GM11168 (cell line): ENCODE measurements around the gene TIMM8B.
"Not testable (repeated sequence)": the region's sequence is repeated elsewhere in the genome, so short reads cannot be mapped to it uniquely, and the experiment has no call there.

Experiments
- in situ Hi-C: fragments of 300-500 bp; cut with MboI; formaldehyde crosslinking; loops from one replicate; pipeline ENCODE4 v1.12.0; 2022; ENCODE audit warnings: low sequenced_read_pairs; ENCODE audit not compliant: unreplicated experiment

The TIMM8B gene, protein sequence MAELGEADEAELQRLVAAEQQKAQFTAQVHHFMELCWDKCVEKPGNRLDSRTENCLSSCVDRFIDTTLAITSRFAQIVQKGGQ

DNA sequence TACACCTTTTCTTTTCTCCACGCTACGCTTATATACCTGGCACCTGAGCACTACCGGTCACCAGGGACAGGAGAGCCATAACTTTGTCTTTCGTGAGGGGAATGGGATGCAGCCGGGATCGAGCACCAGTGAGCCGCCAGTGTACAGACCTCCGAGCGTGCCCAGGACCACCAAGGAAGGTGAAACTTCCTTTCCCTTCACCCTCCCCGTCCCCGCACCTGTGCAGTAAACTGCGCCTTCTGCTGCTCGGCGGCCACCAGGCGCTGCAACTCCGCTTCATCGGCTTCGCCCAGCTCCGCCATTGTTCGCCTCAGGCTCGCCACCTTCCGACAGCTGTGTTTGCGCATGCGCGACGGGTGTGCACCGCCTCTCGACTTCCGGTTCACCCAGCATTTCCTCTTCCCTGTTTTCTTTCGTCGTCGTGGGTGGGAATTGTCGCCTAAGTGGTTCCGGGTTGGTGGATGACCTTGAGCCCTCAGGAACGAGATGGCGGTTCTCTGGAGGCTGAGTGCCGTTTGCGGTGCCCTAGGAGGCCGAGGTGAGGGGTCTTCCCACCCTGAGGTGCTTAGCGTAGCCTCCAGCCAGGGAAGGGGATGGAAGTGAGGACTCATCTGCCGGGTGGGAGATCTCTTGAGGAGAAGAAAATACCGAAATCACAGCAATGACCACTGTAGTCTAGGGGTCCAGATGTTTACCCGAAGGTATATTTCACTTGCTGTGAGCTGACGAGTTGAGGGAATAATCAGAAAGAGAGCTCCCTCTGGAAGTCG, at the start of gene TIMM8B, which contains the start of gene SDHD:
TIMM8B (minus strand) TSS at position 335 of the 770 bp plus-strand sequence; CDS start at position 302, 33 bp downstream.
SDHD (plus strand) TSS at position 452 of the 770 bp plus-strand sequence; CDS start at position 487, 35 bp downstream.
- in situ Hi-C loops, result no loop called here

DNA sequence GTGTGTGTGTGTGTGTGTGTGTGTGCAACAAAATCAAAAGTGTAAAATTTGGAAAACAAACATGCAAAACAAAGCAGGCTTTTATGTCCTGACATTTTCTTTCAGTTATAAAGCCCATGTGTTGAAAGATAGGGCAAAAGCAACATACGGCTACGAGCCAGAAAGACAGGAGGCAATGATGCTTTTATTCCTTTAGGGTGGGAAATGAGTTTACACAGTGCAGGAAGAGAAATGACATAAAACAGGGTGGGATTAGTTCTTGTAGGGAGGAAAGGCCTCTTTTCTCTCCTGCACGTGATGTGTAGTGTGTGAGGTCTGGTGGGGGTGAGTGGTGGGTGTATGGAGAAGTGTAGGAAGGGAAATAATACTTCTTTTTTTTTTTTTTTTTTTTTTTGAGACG, 47.9 kb upstream of the TIMM8B start:
- in situ Hi-C loops, result no loop called here

DNA sequence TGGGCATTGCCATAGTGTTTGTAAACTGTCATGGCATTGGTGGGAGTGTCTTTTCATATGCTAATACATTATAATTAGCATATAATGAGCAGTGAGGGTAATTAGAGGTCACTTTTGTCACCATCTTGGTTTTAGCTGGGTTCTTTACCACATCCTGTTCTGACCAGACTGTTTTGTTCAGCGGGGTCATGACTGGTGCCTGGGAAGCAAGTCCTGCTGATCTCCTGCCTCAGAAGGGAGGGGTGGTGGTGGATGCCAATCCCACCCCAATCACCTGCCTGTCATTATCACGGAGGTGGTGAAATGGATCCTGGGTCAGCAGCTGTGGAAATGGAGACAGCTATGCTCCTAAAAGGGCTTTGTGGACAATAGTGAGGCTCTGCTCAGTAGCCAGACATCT, 46.2 kb upstream of the TIMM8B start:
- in situ Hi-C loops, result no loop called here

DNA sequence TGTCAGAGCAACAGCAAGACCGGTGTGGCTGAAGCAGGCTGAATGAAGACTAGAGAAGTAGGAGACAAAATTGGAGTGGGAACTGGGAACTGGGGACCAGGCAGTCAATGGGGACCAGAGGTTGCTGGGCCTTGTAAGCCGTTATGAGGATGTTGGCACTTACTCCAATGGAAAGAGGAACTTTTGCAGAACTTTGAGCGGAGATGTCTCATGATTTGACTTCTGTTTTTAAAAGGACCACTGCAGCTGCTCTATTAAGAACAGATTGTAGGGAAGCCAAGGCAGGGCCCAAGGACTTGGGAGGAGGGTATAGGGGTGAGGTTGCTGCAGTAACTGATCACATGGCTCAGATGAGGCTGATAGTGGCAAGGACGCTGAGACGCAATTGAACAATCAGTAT, 43.1 kb upstream of the TIMM8B start:
- in situ Hi-C loops, result no loop called here

DNA sequence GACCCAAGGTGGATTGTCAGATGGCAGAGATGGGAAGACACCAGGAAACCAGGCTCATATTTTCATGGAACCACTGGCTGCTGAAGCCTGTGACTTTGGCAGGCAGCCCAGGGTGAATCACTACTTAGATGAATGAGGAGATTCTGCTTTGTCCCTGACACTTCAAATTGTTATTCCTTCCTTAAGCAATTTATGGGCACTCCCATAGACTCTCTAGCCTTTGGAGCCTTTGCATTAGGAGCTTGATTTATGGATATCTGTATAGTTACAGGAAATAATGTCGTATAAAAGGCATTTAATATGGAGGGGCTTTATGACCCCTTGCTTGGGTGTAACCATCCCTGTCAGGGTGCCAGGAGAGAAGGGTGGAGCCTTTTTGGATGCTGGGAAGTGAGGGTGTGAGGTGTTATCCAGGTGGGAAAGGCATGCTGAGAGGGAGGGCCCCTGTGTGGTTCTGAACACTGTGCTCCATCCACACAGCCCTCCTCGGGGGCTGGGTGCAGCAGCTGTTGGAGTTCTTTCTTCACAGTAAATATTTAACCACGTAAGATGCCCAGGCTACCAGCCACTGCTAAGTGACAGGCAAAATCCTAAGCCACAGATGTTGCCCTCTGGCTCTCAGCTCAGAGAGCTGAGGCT, 42.0 kb upstream of the TIMM8B start:
- in situ Hi-C loops, result no loop called here

DNA sequence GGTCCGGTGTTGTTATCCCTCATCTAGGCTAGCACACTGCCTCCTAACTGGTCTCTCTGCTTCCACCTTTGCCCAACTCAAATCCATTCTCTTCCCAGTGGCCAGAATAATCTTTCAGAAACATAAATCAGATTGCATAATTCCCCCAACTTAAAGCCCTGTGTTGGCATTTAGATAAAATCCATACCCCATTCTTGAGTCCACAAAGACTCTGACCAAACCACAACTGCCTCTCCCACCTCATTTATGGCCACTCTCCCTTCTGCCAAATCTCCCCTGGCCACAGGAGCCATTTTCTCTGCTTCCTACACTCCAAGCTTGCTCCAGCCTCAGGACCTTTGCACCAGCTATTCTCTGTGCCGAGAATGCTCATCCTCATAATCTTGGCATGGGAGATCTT, 40.5 kb upstream of the TIMM8B start:
- in situ Hi-C loops, result no loop called here

DNA sequence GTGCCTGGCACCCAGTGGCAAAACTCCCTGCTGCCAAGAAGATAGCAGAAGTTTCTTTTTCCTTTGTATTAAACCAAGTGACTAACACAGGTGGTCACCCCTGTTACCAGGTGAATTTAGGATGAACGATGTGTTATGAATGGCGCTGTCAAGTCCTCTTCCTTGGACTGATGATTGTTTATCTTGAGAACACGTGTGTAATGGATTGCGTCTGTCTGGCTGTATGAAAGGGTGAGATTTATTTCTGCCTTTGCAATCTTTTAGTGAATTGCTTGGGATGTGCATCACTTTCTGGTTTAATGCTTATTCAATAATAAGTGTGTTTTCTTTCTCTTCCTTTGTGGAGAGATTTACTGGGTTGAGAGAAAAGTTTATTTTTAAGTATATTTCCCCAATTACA, 36.6 kb upstream of the TIMM8B start:
- in situ Hi-C loops, result no loop called here

DNA sequence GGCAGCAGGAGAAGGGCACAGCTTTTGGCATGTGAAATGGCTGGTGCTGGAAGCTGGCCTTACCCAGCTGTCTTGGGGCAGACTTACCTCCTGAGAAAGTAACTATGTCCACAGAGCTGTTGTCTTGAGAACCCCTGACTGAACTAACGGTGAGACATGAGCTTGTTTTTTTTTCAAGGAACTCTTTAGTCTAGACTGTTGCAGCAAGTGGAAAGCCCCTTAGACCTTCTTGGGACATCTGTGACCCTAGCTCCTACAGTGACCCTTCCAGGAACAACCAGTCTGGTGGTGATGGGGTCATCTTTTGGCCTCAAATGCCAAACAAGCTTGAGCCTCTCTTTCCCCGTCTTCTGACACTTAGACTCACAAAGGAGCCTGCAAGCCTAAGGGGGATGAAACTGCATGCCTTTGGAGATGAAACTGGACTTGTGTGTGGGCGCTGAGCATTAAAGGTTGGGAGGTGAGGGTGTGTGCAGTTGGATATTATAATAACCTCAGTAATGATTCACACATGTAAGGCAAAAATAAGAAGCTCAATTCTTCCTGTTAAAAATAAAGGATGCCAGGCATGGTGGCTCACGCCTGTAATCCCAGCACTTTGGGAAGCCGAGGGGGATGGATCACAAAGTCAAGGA, 35.5 kb upstream of the TIMM8B start:
- in situ Hi-C loops, result no loop called here

DNA sequence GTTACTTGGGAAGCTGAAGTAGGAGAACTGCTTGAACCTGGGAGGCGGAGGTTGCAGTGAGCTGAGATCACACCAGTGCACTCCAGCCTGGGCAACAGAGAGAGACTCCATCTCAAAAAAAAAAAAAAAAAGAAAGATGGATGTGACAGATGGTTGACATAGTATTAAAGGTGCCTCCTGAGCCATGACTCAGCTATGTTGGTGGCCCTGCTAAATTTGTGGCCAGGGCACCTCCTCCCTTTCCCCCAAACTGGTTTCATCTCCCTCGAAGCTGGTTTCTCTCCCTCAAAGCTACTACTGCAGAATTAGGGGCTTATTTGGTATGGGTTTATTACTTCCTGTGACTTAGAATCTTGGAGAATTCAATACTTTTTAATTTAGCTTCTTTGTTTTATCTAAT, 31.6 kb upstream of the TIMM8B start:
- in situ Hi-C loops, result no loop called here

DNA sequence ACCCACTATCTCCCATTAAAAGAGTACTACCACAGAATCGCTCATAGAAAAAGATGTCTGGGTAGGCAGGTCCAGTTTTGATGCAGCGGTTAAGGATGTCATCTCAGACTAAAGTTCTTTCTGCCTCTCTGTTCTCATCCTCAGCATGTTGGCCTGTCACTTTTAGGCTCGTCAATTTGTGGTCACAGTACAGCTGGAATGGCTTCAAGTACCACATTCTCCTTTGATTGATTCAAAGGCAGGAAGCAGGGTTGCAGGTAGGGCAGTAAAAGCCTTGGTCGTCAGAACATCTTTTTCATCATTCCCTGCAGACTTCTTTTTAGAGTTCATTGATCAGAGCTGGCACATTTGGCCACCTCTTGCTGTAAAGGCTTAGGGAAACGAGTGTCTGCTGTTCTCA, 28.8 kb upstream of the TIMM8B start:
- in situ Hi-C loops, result no loop called here

DNA sequence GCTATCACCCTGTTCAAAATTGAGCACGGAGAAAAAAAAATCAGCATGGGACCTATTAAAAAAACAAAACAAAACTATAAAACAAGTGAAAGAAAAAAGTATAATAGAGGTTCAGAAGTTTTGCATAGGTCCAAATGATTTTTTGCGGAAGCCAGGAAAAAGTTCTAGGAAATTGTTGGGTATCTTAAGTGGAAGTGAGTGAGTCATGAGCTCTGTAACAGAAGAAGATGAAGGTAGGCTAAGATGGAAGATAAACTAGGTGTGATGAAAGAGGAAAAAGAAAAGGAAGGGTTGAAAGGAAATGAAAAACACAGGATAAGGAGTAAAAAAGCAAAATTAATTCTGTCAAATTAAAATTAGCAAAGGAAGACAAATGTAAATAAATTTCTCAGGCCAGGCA, 27.9 kb upstream of the TIMM8B start:
- in situ Hi-C loops, result no loop called here

DNA sequence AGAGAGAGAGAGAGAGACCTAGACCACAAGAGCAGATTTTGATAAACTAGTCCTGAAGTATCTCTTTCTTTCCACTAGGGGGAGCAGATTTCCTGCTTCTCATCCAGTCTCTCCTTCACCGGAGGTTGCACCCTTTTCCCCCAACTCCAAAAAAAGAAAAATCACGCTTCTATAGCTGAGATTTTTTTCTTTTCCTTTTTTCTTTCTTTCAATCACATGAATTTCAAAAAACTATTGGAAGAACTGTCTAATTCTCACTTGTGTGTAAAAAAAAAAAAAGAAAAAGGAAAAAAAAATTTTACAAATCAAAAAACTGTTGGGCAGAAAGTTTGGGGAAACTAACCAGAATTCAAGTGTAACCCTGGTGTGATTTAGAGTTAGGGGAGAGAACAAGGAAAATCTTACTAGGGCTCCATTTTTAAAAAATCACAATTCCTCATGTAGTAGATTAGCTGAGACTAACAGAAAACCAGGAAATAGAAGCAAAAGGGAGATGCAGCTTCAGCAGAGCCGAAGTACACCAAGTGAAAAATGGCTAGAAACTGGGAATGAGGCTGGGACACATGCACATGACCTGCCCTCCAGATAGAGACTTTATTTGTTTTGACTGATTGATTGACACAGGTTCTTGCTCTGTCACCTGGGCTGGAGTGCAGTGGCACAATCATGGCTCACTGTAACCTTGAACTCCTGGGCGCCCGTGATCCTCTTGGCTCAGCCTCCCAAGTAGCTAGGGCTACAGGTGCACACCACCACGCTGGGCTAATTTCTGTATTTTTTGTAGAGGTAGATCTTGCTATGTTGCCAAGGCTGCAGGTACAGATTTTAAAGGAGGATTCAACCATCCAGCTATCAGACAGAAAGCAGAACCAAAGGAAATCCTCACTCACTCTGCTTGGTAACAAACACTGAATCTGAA, 27.2 kb upstream of the TIMM8B start:
- in situ Hi-C loops, result no loop called here

DNA sequence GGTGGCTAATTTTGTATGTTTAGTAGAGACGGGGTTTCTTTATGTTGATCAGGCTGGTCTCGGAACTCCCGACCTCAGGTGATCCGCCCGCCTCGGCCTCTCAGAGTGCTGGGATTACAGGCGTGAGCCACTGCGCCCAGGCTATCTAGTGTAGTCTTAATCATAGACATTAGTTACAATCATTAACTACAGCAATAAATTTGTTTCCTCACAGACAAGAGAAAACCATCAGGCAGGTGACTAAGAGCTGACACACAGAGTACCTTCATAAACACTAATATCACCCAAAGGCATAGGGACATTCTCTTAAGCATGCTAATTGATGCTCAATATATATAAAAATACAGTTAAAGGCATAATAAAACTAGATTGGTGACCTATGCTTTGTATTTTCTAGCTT, 19.5 kb upstream of the TIMM8B start:
- in situ Hi-C loops, result no loop called here

DNA sequence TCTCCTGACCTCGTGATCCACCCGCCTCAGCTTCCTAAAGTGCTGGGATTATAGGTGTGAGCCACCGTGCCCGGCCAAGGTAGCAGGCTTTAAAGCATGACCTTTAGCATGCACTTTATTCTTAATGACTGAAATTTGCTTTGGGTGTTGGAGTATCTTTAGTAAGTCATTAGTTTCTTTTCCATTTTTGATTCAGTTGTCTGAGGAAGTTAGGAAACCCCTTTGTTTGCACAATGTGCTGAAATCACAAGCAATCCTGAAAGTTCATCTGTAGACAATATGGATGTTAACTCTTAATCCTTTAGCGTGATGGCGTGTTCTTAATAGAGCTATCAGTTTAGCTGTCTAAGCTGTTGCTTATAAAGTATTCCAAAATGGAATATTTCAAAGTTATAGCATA, 16.9 kb upstream of the TIMM8B start:
- in situ Hi-C loops, result no loop called here

DNA sequence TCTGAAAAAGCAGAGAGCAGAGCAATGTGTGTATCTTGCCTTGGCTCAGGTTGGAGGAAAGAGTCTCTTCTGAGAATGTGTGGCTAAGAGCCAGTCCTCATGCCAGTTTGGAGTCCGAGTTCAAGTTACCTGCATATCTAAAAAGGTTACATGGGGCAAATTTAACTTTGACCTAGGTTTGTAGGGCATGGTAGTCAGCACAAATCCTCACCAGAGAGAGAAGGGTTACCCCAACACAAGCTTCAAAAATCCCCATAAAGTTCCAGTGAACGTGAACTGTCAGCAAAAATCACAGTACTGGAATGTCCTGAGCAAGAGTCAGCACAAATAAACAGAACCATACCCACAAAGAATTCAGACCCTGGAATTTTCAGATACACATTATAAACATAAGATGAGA, 13.9 kb upstream of the TIMM8B start:
- in situ Hi-C loops, result no loop called here

DNA sequence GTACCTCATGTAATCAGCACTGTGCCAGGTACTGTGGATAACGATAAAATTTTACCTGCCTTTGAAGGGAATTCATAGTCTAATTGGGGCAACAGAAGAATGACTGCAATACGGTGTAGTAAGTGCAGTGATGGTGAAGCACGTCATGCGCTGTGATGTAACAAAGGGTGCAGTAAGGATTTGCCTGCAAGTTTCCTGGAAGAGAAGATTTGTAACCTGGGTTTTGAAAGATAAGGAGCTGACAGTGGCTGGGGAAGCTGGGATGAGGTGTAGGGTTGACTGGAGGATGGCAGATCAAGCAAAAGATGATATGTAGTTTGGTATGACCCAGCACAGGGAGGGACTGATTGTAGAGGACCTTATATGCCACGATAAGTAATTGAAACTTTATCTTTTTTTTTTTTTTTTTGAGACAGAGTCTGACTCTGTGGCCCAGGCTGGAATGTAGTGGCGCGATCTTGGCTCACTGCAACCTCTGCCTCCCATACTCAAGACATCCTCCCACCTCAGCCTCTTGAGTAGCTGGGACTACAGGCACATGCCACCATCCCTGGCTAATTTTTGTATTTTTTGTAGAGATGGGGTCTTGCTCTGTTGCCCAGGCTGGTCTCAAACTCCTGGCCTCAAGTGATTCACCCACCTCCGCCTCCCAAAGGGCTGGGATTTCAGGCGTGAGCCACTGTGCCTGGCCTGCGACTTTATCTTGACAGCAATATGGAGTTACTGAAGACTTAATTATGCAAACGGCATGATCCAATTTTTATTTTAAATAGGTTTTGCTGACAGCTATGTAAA, 11.4 kb upstream of the TIMM8B start:
- in situ Hi-C loops, result no loop called here

DNA sequence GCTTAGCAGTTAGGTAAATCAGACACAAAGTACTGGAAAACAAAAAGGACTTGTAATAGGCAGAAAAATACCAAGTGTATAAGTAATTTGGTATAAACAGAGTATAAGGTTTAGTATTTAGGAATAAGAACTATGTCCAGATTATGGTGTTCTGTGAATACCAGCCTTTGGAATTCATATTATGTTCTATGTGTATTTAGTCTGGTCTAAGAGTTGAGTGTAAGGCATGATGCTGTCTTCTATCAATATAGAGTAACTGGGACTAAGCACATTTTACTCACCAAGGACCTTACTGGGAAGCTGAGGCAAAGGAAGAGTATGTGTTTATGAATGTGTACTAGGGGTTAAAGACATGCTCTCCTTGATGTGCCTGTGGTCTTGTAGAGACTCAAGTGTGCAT, 9.6 kb upstream of the TIMM8B start:
- in situ Hi-C loops, result no loop called here

DNA sequence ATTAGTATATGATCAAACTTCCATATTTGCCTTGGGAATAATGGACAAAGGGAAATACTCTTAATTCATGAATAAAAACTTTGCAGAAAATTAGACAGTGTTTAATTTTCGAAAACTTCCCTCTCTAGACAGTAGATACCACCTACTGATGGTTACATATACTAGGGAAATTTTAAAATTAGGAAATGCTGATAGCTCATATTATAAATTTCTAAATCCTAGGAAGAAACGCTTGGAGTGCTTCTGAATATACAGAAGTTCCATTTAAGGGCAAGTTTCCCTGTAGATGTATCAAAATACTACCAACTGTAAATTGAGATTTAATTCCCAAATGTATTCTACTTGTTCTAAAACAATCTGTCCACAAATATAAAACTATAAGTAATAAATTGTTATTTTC, 8.7 kb upstream of the TIMM8B start:
- in situ Hi-C loops, result not testable (repeated sequence)

DNA sequence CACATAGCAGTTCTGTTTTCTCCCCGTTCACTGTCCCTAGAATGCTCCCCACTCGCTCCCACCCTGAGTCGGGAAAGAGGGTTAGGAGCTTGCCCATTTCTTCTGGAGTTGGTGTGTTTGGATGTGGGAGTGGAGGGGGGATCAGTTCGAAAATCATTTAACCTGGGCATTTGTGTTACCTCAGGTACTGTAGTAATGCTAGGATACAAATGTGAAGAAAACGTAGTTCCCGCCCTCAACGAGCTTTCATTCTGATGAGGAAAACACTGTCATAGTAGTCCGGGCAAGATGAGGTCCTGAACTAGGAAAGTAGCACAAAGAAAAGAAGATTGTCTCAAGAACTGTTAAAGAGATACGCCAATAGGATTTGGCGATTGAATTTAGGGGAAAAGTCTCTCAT, 656 bp upstream of the TIMM8B start:
- in situ Hi-C loops, result no loop called here
